ENCODE results near the gene STAT2.
A peak's percentile ranks its signal among the peaks of the same experiment; 100 is the strongest.
"Not testable (repeated sequence)": the region's sequence is repeated elsewhere in the genome, so short reads cannot be mapped to it uniquely, and the experiment has no call there.

The STAT2 gene

GRCh38 chr12:56361487-56362129 lies 1.7 kb upstream of the STAT2 start:
- DNase-seq = no peak

GRCh38 chr12:56358836-56359532 lies 923 bp downstream of the STAT2 start:
- peak in 1 of 2 experiments; percentile 31 for DNase-seq

GRCh38 chr12:56351325-56351724 lies 8.6 kb downstream of the STAT2 start:
- no peak for DNase-seq

GRCh38 chr12:56350662-56351061 lies 9.2 kb downstream of the STAT2 start:
- DNase-seq = no peak

- no peak for DNase-seq
Observed at GRCh38 chr12:56348776-56349175, 11.1 kb downstream of the STAT2 start.

- DNase-seq = not testable (repeated sequence)
Observed at GRCh38 chr12:56347255-56347654, 12.7 kb downstream of the STAT2 start.

GRCh38 chr12:56346675-56347074 lies 13.2 kb downstream of the STAT2 start:
- DNase-seq = no peak

- DNase-seq = not testable (repeated sequence)
Observed at GRCh38 chr12:56342290-56342689, 17.6 kb downstream of the STAT2 start.

- DNase-seq = no peak
Observed at GRCh38 chr12:56341616-56342015, 18.3 kb downstream of the STAT2 start.

- no peak for DNase-seq
Observed at GRCh38 chr12:56339158-56339422, 20.8 kb downstream of the STAT2 start.

GRCh38 chr12:56338308-56339157 lies 21.4 kb downstream of the STAT2 start, which contains the start of gene IL23A:
TSS of gene IL23A (plus strand) at chr12:56338884. CDS start at chr12:56339045, 161 bp downstream.
- DNase-seq = no peak

GRCh38 chr12:56337753-56338251 lies 22.1 kb downstream of the STAT2 start:
- no peak for DNase-seq

GRCh38 chr12:56336361-56337167 lies 23.3 kb downstream of the STAT2 start:
- no peak for DNase-seq

GRCh38 chr12:56335527-56335926 lies 24.4 kb downstream of the STAT2 start:
- DNase-seq = not testable (repeated sequence)

GRCh38 chr12:56334490-56334793 lies 25.5 kb downstream of the STAT2 start:
- no peak for DNase-seq

- DNase-seq = peak; percentile 96 to 97
Observed at GRCh38 chr12:56333679-56334489, 26.0 kb downstream of the STAT2 start, which contains the start of gene PAN2. TSS of gene PAN2 (minus strand) at chr12:56334000. CDS start at chr12:56333094, 906 bp downstream.

- no peak for DNase-seq
Observed at GRCh38 chr12:56333197-56333678, 26.7 kb downstream of the STAT2 start.

GRCh38 chr12:56332512-56333196 lies 27.3 kb downstream of the STAT2 start:
- DNase-seq = no peak

- DNase-seq = no peak
Observed at GRCh38 chr12:56330936-56331490, 28.9 kb downstream of the STAT2 start.

GRCh38 chr12:56326533-56326932 lies 33.4 kb downstream of the STAT2 start:
- DNase-seq = no peak

GRCh38 chr12:56326126-56326525 lies 33.8 kb downstream of the STAT2 start:
- DNase-seq = no peak
